NCI-H1092 treated with DMSO at 0.1 percent for 48 hours (cell line): ENCODE data around the gene UNC80.

Source experiments
- DNase-seq: peaks from one replicate; lab custom pipeline; 2025; lab: John Stamatoyannopoulos, UW

UNC80 gene

DNA sequence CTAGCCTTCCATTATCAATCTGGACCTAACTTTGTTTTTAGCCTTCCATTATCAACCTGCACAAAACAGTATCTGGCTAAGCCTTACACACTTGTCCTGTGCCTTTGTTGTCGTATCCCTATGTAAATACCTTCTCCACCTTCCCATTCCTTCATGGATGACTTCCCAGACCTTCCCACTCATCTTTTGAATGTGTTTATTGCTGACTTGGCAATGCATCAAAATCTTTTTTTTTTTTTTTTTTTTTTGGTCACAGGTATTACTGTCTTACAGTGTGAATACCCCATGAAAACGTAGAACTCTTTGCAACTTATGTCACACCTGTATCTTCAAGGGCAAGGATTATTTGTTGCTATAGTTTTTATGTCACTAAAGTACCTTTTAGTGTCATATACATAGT is 256.5 kb downstream of the UNC80 start:
- no peak for DNase-seq

- no peak for DNase-seq
These were observed 262.6 kb downstream of the UNC80 start for GRCh38 chr2:210034087-210034683.

DNA sequence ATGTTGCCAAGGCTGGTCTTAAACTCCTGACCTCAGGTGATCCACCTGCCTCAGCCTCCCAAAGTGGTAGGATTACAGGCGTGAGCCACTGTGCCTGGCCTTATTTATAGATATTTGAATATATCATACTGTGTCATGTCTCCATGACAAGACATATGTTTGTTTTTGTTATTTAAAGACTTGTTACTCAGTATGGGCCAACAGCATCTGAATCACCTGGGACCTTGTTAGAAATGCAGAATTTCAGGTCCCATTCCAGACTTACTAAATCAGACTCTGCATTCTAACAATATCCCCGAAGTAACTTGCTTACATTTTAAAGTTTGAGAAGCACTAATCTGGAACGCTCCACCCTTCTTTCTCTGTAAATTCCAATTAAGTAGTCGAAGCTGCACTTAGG is 264.0 kb downstream of the UNC80 start:
- no peak for DNase-seq

DNA sequence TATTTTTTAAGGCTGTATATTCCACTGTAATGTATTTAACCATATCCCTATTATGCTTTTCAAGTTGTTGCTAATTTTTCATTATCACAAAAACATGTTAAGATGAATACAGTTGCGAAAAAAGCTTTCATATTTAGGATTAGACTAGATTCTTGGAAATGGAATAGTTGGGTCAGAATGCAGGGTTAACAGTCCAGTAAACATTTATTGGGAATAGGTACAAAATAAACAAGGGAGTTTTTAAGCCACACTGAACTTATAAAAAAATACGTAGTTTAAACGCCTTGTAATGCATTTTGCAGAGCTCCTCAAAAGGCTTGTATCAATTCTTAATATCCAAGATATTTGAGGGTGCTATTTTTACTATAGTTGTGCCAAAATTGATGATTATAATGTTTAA is 266.4 kb downstream of the UNC80 start:
- DNase-seq: no peak

DNA sequence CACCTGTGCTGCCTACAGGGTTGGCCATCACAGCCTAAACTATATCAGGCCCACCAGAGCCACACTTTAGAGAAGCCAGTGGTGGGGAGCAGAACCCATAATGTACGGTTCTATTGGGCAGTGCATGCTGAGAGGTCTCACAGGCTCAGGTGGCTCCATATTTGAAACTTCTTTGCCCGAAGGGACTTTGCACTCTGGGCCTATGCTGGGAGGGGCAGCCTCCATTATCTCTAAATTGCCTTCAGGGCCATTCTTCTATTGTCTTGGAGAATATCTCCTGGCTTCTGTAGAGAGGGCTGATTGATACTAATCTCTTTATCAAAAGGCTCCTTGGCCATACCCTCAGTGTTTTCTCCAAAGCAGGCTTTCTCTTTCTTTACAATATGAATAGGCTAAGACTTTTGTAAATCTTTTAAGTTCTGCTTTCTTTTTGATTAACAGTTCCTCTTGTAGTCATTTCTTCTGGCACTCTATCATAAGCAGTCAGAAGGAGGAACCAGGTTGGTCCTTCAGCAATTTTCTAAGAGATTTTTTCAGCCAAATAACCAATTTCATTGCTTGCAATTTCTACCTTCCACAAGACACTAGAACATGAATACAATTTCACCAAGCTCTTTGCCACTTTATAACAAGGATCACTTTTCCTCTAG is 275.3 kb downstream of the UNC80 start:
- DNase-seq: no peak
